PC-9 (cell line): ENCODE measurements around the gene CHPF2.

ENCODE experiments used
- EZH2 ChIP-seq: fragments of 200-600 bp; sonication (generic); IDR thresholded peaks from 2 replicates; pipeline ENCODE4 v1.8.0; 2017; ENCODE audit warnings: antibody characterized with exemption, low read depth
- TF ChIP-seq, protein P1 (sequence below): fragments of 200-600 bp; sonication (generic); conservative IDR thresholded peaks from 2 replicates; pipeline ENCODE4 v1.6.1; 2017; ENCODE audit warnings: mixed run types, antibody characterized with exemption, mild to moderate bottlenecking, moderate library complexity

DNA sequence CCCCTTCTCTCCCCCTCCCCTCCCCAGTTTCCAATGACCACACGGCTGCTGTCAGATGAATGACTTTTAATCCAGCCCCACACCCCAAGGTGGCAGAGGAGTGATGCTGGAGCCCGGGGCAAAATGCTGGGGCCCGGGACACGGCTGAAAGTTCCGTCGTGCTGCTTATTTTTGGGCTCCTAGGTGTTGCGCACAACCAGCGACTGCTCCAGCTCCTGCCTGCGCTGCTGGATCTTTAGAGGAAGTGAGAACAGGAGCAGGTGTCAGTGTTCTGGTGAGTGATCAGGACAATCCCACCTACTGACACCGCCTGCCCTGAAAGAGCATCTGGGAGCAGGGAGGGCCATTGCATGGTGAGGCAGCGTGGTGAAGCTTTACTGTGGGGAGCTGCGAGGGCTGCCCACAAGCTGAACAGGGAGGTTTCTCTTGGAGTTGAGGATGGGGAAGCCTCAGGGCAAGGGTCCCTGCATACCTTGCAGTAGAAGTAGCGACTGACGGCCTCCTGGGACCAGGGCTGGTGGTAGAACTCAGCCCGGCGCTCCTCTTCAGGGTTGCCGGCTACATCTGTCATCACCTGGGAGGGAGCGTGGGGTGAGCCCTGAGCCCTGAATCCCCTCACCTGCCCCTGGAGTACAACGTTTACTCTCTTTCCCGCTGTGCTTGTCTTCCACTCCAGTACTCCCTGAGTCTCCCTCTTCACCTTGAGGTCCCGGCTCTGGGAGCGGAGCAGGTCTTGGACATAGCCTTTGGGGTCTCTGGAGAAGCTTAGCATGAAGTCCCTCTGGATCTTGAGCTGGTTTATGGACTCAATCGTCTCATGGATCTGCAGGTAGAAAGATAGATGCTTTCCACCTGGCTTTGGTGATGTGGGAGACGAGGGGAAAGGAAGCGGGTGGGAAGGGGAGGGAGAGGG is 6.9 kb downstream of the CHPF2 start:
- TF ChIP-seq, protein P1, sequence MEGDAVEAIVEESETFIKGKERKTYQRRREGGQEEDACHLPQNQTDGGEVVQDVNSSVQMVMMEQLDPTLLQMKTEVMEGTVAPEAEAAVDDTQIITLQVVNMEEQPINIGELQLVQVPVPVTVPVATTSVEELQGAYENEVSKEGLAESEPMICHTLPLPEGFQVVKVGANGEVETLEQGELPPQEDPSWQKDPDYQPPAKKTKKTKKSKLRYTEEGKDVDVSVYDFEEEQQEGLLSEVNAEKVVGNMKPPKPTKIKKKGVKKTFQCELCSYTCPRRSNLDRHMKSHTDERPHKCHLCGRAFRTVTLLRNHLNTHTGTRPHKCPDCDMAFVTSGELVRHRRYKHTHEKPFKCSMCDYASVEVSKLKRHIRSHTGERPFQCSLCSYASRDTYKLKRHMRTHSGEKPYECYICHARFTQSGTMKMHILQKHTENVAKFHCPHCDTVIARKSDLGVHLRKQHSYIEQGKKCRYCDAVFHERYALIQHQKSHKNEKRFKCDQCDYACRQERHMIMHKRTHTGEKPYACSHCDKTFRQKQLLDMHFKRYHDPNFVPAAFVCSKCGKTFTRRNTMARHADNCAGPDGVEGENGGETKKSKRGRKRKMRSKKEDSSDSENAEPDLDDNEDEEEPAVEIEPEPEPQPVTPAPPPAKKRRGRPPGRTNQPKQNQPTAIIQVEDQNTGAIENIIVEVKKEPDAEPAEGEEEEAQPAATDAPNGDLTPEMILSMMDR = no peak
- TF ChIP-seq EZH2 = no peak
